GM23338 (cell line): Measurements from ENCODE around the gene SORBS2. TPM values are rescaled to one million over a fixed set of nuclear protein-coding genes. Genes with fewer than 3 reads are reported as not detected.

Experiments used
- ATAC-seq: fragments of 200-7000 bp; cut with Tn5 transposase; 3 replicates; pipeline ENCODE4 v1.9.1; 2020
- DNase-seq: peaks from one replicate; pipeline ENCODE4 v3.0.0-alpha.2; 2015; ENCODE audit warnings: low spot score
- H2AFZ ChIP-seq: fragments of 200-600 bp; sonication (generic); 2 replicates; pipeline ENCODE4 v1.8.0; 2016; ENCODE audit warnings: antibody characterized with exemption, mild to moderate bottlenecking, moderate library complexity
- H3F3A ChIP-seq: fragments of 200-600 bp; sonication (generic); replicated peaks from 2 replicates; pipeline ENCODE4 v1.8.0; 2017; ENCODE audit warnings: antibody characterized with exemption, mixed run types, low read depth
- H3K27ac ChIP-seq: fragments of 200-600 bp; sonication (generic); 2 replicates; pipeline ENCODE4 v1.6.1; 2016; ENCODE audit warnings: low read depth
- H3K27me3 ChIP-seq: fragments of 200-600 bp; sonication (generic); 2 replicates; pipeline ENCODE4 v1.8.0; 2016; ENCODE audit warnings: mild to moderate bottlenecking, mixed run types, moderate library complexity; ENCODE audit not compliant: insufficient read depth
- H3K36me3 ChIP-seq: fragments of 200-600 bp; sonication (generic); 2 replicates; pipeline ENCODE4 v1.8.0; 2016; ENCODE audit warnings: mild to moderate bottlenecking; ENCODE audit not compliant: insufficient read depth
- H3K4me1 ChIP-seq: fragments of 200-600 bp; sonication (generic); 2 replicates; pipeline ENCODE4 v1.8.0; 2016; ENCODE audit warnings: mild to moderate bottlenecking, moderate library complexity; ENCODE audit not compliant: insufficient read depth
- H3K4me2 ChIP-seq: fragments of 200-600 bp; sonication (generic); 2 replicates; pipeline ENCODE4 v1.7.1; 2017; ENCODE audit warnings: mixed run types
- H3K4me3 ChIP-seq: fragments of 200-600 bp; sonication (generic); 2 replicates; pipeline ENCODE4 v1.6.1; 2016; ENCODE audit warnings: mixed run types
- H3K79me2 ChIP-seq: fragments of 200-600 bp; sonication (generic); replicated peaks from 2 replicates; pipeline ENCODE4 v1.8.0; 2017; ENCODE audit warnings: mild to moderate bottlenecking; ENCODE audit not compliant: insufficient read depth
- H3K9me2 ChIP-seq: fragments of 200-600 bp; sonication (generic); 2 replicates; pipeline ENCODE4 v1.8.0; 2017; ENCODE audit not compliant: insufficient read depth
- H4K20me1 ChIP-seq: fragments of 200-600 bp; sonication (generic); replicated peaks from 2 replicates; pipeline ENCODE4 v1.8.0; 2017; ENCODE audit warnings: mild to moderate bottlenecking; ENCODE audit not compliant: insufficient read depth
- H3K27ac Mint-ChIP-seq: 2 replicates; pipeline ENCODE4 v1.8.0; 2020; ENCODE audit warnings: inconsistent platforms, mild to moderate bottlenecking, moderate library complexity, mixed read lengths
- H3K27me3 Mint-ChIP-seq: 3 replicates; pipeline ENCODE4 v1.8.0; 2022; ENCODE audit warnings: low read depth, mild to moderate bottlenecking, moderate library complexity, mixed read lengths, inconsistent platforms; ENCODE audit not compliant: insufficient read depth, poor library complexity
- H3K36me3 Mint-ChIP-seq: 3 replicates; pipeline ENCODE4 v1.8.0; 2021; ENCODE audit warnings: low read depth, mild to moderate bottlenecking, inconsistent platforms, moderate library complexity, mixed read lengths
- H3K4me1 Mint-ChIP-seq: 3 replicates; pipeline ENCODE4 v1.8.0; 2020; ENCODE audit warnings: mild to moderate bottlenecking, inconsistent platforms, mixed read lengths
- H3K4me3 Mint-ChIP-seq: 3 replicates; pipeline ENCODE4 v1.8.0; 2021; ENCODE audit warnings: moderate library complexity, mild to moderate bottlenecking, inconsistent platforms, mixed read lengths
- H3K9me3 Mint-ChIP-seq: 3 replicates; pipeline ENCODE4 v1.8.0; 2020; ENCODE audit warnings: moderate library complexity, mild to moderate bottlenecking, inconsistent platforms, mixed read lengths
- CTCF ChIP-seq, 2 experiments: fragments of 200-600 bp in 1 of 2; sonication (generic) in 1 of 2; conservative IDR thresholded peaks; 2 replicates each; pipeline versions ENCODE4 v1.5.1 to v1.6.1; 2016 to 2017; ENCODE audit warnings: antibody characterized with exemption in 2 of 2, low read depth in 2 of 2, mild to moderate bottlenecking in 2 of 2, moderate library complexity in 1 of 2
- ETS1 ChIP-seq: IDR thresholded peaks from 2 replicates; pipeline ENCODE4 v1.6.1; 2016; ENCODE audit warnings: antibody characterized with exemption
- EZH2phosphoT487 ChIP-seq: fragments of 200-600 bp; sonication (generic); IDR thresholded peaks from one replicate; pipeline ENCODE4 v1.8.1; 2018; ENCODE audit warnings: antibody characterized with exemption; ENCODE audit not compliant: unreplicated experiment
- JUNB ChIP-seq: IDR thresholded peaks from one replicate; pipeline ENCODE4 v1.6.1; 2016; ENCODE audit warnings: antibody characterized with exemption; ENCODE audit not compliant: unreplicated experiment
- POLR2AphosphoS5 ChIP-seq: IDR thresholded peaks from 2 replicates; pipeline ENCODE4 v1.6.1; 2016; ENCODE audit warnings: antibody characterized with exemption, low read depth
- REST ChIP-seq: IDR thresholded peaks from one replicate; pipeline ENCODE4 v1.6.1; 2018; ENCODE audit warnings: antibody characterized with exemption; ENCODE audit not compliant: unreplicated experiment
- ZNF462 ChIP-seq: fragments of 250-450 bp; sonication (Bioruptor Pico); IDR thresholded peaks from 2 replicates; pipeline ENCODE4 v1.5.0; 2020; ENCODE audit warnings: mild to moderate bottlenecking, moderate library complexity
- polyA plus RNA-seq: library from polyadenylated mRNA; unstranded; fragments of >200 nt; fragmentation: Nextera tagmentation; extraction: Ambion mirVana; gene quantifications from 2 replicates; pipeline ENCODE4 v1.2.1, GENCODE V29; 2016
- total RNA-seq: library from RNA; depleted of rRNA; stranded (reverse); fragments of >200 nt; shearing (Covaris generic); gene quantifications from 2 replicates; pipeline ENCODE4 v1.2.3, GENCODE V29; 2014

Gene SORBS2
- total and polyA plus RNA-seq, 2 experiments from 2014 or later, result 17.8 to 27.6 TPM

GRCh38 chr4:185597532-185598188 lies 214.3 kb downstream of the SORBS2 start (continued):
- peak; percentile 98 to 100 for TF ChIP-seq CTCF (conservative IDR thresholded peaks at IDR 0.05; ENCODE audit: low read depth in 2 of 2)

- peaks cover 16% of the 10 kb centered on the region for H3K27me3 ChIP-seq
Observed at GRCh38 chr4:185592845-185593488, 219.0 kb downstream of the SORBS2 start.

More at GRCh38 chr4:185592845-185593488, 219.0 kb downstream of the SORBS2 start:
- peaks cover 32% of the 10 kb centered on the region for H3K4me1 Mint-ChIP-seq
- Histone ChIP-seq H3F3A (peaks cover 3% of the 10 kb centered on the region; the same call in 1 of the 2 replicates), H3K4me3 (no peak overlapping the region), H3K36me3 (no peaks in the 10 kb centered on the region), H4K20me1 (no peaks in the 10 kb centered on the region), H3K9me2 (no peaks in the 10 kb centered on the region), H3K4me1 (peaks cover 20% of the 10 kb centered on the region), H2AFZ (peak overlapping the region; percentile 84), H3K4me2 (no peak overlapping the region), H3K27ac (no peak overlapping the region), H3K79me2 (no peaks in the 10 kb centered on the region)
- no peaks in the 10 kb centered on the region for H3K9me3 Mint-ChIP-seq
- H3K27ac Mint-ChIP-seq, result peak overlapping the region; percentile 55
- no peak overlapping the region for H3K4me3 Mint-ChIP-seq
- DNase-seq (peak; percentile 18), ATAC-seq (peak; percentile 68)
- H3K27me3 Mint-ChIP-seq, result peaks cover 11% of the 10 kb centered on the region
- TF ChIP-seq JUNB, result no peak
- TF ChIP-seq ETS1, result no peak
- TF ChIP-seq EZH2phosphoT487, result no peak
- TF ChIP-seq REST, result no peak
- no peak for TF ChIP-seq ZNF462 (CRISPR knock-in tag)
- TF ChIP-seq POLR2AphosphoS5, result no peak
- peak in 1 of 2 experiments; percentile 40; a peak in 2 of 4 replicates for TF ChIP-seq CTCF (conservative IDR thresholded peaks at IDR 0.05; ENCODE audit: low read depth in 2 of 2)
- H3K36me3 Mint-ChIP-seq, result no peaks in the 10 kb centered on the region
